ENCODE measurements around the gene LAMTOR2. TPM values are rescaled to one million over a fixed set of nuclear protein-coding genes. Genes with fewer than 3 reads are reported as not detected.

The LAMTOR2 gene
- total RNA-seq, 1 experiment from 2014 or later: 60.2 TPM

- no peaks in the 10 kb centered on the region for H3K79me2 ChIP-seq (ENCODE audit: insufficient read depth, low read length)
- H2AFZ ChIP-seq (ENCODE audit: low read depth, low read length, poor library complexity, severe bottlenecking): no peak overlapping the region
- peaks cover 0 to 5% of the 10 kb centered on the region in 2 experiments; a peak in 1 of 4 replicates for H3K4me1 ChIP-seq (ENCODE audit: control insufficient read depth in 1 of 2, insufficient read depth in 2 of 2, low read length in 2 of 2)
- H3K36me3 ChIP-seq (ENCODE audit: control insufficient read depth in 1 of 2, insufficient read depth in 2 of 2, low read length in 2 of 2): peaks cover 44 to 46% of the 10 kb centered on the region in 2 experiments
- TSS peak; percentile 6 for BruUV-seq (replicated peaks)
- H3K9me3 ChIP-seq (ENCODE audit: control insufficient read depth in 1 of 2, insufficient read depth in 1 of 2, low read depth in 1 of 2, low read length in 2 of 2): no peaks in the 10 kb centered on the region
- H3K9ac ChIP-seq (ENCODE audit: low read length): no peak overlapping the region
- RAD21 ChIA-PET (ENCODE audit: low non-redundant PET in 1 of 2, low total read pairs in 2 of 2, uncharacterized antibody in 2 of 2, unreplicated experiment in 2 of 2): no interaction called here
- ATAC-seq (no peak), DNase-seq (ENCODE audit: low read depth, low spot score) (no peak)
- no peaks in the 10 kb centered on the region for H3K27me3 ChIP-seq (ENCODE audit: insufficient read depth, low read length)
- H3K27ac ChIP-seq (ENCODE audit: low read depth, low read length): no peak overlapping the region
- H3K4me2 ChIP-seq (ENCODE audit: low read length): no peak overlapping the region
- TF ChIP-seq FOSL1 (IDR thresholded peaks at IDR 0.05; ENCODE audit: low read depth) (no peak), EZH2 (IDR thresholded peaks at IDR 0.05) (no peak), CTCF (IDR thresholded peaks at IDR 0.05 in 2 of 3, conservative IDR thresholded peaks at IDR 0.05 in 1 of 3; ENCODE audit: borderline replicate concordance in 1 of 3, insufficient read depth in 1 of 3, low read depth in 2 of 3, low read length in 2 of 3) (no peak), SIN3A (IDR thresholded peaks at IDR 0.05; ENCODE audit: low read depth) (no peak), POLR2A (IDR thresholded peaks at IDR 0.05; ENCODE audit: borderline replicate concordance, extremely low read depth, insufficient read depth, insufficient read length) (no peak), SP1 (IDR thresholded peaks at IDR 0.05; ENCODE audit: low read depth) (no peak), RAD21 (IDR thresholded peaks at IDR 0.05; ENCODE audit: low read depth) (no peak), EGR1 (IDR thresholded peaks at IDR 0.05; ENCODE audit: low read depth) (no peak), EZH2phosphoT487 (IDR thresholded peaks at IDR 0.05; ENCODE audit: borderline replicate concordance) (no peak), SRF (IDR thresholded peaks at IDR 0.05; ENCODE audit: low read depth) (no peak), YY1 (IDR thresholded peaks at IDR 0.05; ENCODE audit: extremely low read depth, insufficient replicate concordance, low read depth, low read length) (no peak), ELF1 (IDR thresholded peaks at IDR 0.05; ENCODE audit: borderline replicate concordance, low read depth) (no peak), TCF7L2 (IDR thresholded peaks at IDR 0.05; ENCODE audit: borderline replicate concordance, extremely low read depth, insufficient read depth, insufficient read length) (no peak)
- TF ChIP-seq, protein P1, sequence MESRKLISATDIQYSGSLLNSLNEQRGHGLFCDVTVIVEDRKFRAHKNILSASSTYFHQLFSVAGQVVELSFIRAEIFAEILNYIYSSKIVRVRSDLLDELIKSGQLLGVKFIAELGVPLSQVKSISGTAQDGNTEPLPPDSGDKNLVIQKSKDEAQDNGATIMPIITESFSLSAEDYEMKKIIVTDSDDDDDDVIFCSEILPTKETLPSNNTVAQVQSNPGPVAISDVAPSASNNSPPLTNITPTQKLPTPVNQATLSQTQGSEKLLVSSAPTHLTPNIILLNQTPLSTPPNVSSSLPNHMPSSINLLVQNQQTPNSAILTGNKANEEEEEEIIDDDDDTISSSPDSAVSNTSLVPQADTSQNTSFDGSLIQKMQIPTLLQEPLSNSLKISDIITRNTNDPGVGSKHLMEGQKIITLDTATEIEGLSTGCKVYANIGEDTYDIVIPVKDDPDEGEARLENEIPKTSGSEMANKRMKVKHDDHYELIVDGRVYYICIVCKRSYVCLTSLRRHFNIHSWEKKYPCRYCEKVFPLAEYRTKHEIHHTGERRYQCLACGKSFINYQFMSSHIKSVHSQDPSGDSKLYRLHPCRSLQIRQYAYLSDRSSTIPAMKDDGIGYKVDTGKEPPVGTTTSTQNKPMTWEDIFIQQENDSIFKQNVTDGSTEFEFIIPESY (IDR thresholded peaks at IDR 0.05; ENCODE audit: extremely low read depth, insufficient replicate concordance, low read length): no peak
- TF ChIP-seq, protein P2, sequence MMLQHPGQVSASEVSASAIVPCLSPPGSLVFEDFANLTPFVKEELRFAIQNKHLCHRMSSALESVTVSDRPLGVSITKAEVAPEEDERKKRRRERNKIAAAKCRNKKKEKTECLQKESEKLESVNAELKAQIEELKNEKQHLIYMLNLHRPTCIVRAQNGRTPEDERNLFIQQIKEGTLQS (IDR thresholded peaks at IDR 0.05): no peak
- POLR2A ChIA-PET: no interaction called here
- intact Hi-C loops (cut with micrococcal nuclease): no loop called here
- no peak overlapping the region for H3K4me3 ChIP-seq (replicated peaks in 1 of 2; ENCODE audit: low read depth in 1 of 2, low read length in 2 of 2)
- H3K9me2 ChIP-seq (ENCODE audit: insufficient read depth): no peaks in the 10 kb centered on the region
- CTCF ChIA-PET: no interaction called here
- no peaks in the 10 kb centered on the region for H4K20me1 ChIP-seq (ENCODE audit: insufficient read depth)
Measured at GRCh38 chr1:156012051-156012817, 42.3 kb upstream of the LAMTOR2 start.

Measured in HCT116 (cell line).